HepG2 (cell line): ENCODE measurements around the gene OSTF1. TPM values are rescaled to one million over a fixed set of nuclear protein-coding genes. Genes with fewer than 3 reads are reported as not detected.

ENCODE experiments used
- ATAC-seq: fragments of 200-7000 bp; cut with Tn5 transposase; 3 replicates; pipeline ENCODE4 v1.9.1; 2020; ENCODE audit warnings: mild to moderate bottlenecking, moderate library complexity
- BruUV-seq: library from RNA; stranded (reverse); fragments of 400-500 nt; replicated peaks from 2 replicates; lab custom pipeline; 2021; lab: Mats Ljungman, UMichigan
- CTCF ChIA-PET: fragments of 300-600 bp; formaldehyde crosslinking; extraction: SDS; loops from one replicate; lab custom pipeline; 2021; ENCODE audit warnings: low total read pairs, inconsistent platforms, low intra/inter-chr PET ratio; lab: Yijun Ruan, JAX
- POLR2A ChIA-PET: fragments of 350-600 bp; sonication (Branson Sonifier 250); formaldehyde crosslinking; loops from one replicate; lab custom pipeline; 2020; ENCODE audit warnings: antibody characterized with exemption, inconsistent platforms; lab: Yijun Ruan, JAX
- DNase-seq: peaks from one replicate; pipeline ENCODE4 v3.0.0-alpha.2; 2015; ENCODE audit warnings: low spot score
- FAIRE-seq: peaks from 3 replicates; lab custom pipeline; 2011; peaks lifted over from hg19 to GRCh38; lab: Jason Lieb, UNC
- H2AFZ ChIP-seq: one replicate; pipeline ENCODE4 v1.6.1; 2011; ENCODE audit warnings: low read length, inconsistent platforms
- H3K27ac ChIP-seq: fragments of 300-600 bp; 3 replicates; pipeline ENCODE4 v1.8.0; 2011; ENCODE audit warnings: mixed run types, mild to moderate bottlenecking, mixed read lengths, low read length, inconsistent platforms; ENCODE audit not compliant: insufficient read depth; ENCODE audit errors: extremely low read length
- H3K27me3 ChIP-seq, 2 experiments: fragments of 200-600 bp in 1 of 2; 2 replicates in 1 of 2; 3 replicates in 1 of 2; pipeline versions ENCODE4 v1.6.0 to v1.8.0; 2011; ENCODE audit warnings: low read length in 2 of 2, mild to moderate bottlenecking in 2 of 2, moderate library complexity in 2 of 2, inconsistent platforms in 1 of 2; ENCODE audit not compliant: insufficient read depth in 2 of 2, control insufficient read depth in 1 of 2
- H3K36me3 ChIP-seq, 2 experiments: fragments of 200-600 bp in 1 of 2; replicated peaks in 1 of 2; 2 replicates in 1 of 2; 3 replicates in 1 of 2; pipeline versions ENCODE4 v1.5.1 to v1.8.0; 2011; ENCODE audit warnings: low read length in 2 of 2, inconsistent platforms in 1 of 2; ENCODE audit not compliant: insufficient read depth in 2 of 2, control insufficient read depth in 1 of 2
- H3K4me1 ChIP-seq: 2 replicates; pipeline ENCODE4 v1.5.1; 2012; ENCODE audit warnings: low read length, inconsistent platforms; ENCODE audit not compliant: insufficient read depth
- H3K4me2 ChIP-seq: 2 replicates; pipeline ENCODE4 v1.6.0; 2011; ENCODE audit warnings: low read depth, low read length, inconsistent platforms
- H3K4me3 ChIP-seq, 3 experiments: fragments of 200-600 bp in 1 of 3; sonication (generic), shearing (Covaris generic) in 1 of 3; replicated peaks in 1 of 3; 2 replicates each; pipeline ENCODE4 v1.5.1; 2011 to 2016; ENCODE audit warnings: low read length in 3 of 3, inconsistent platforms in 2 of 3, low read depth in 2 of 3, mild to moderate bottlenecking in 2 of 3, control low read depth in 1 of 3, mixed read lengths in 1 of 3; ENCODE audit not compliant: insufficient read depth in 1 of 3
- H3K79me2 ChIP-seq: one replicate; pipeline ENCODE4 v1.6.1; 2011; ENCODE audit warnings: low read length, inconsistent platforms; ENCODE audit not compliant: insufficient read depth
- H3K9ac ChIP-seq: 2 replicates; pipeline ENCODE4 v1.6.0; 2011; ENCODE audit warnings: mild to moderate bottlenecking, low read depth, low read length, inconsistent platforms; ENCODE audit not compliant: insufficient read depth
- H3K9me3 ChIP-seq: 2 replicates; pipeline ENCODE4 v1.5.1; 2012; ENCODE audit warnings: mild to moderate bottlenecking, low read length
- H4K20me1 ChIP-seq: 2 replicates; pipeline ENCODE4 v1.6.0; 2011; ENCODE audit warnings: inconsistent platforms, mild to moderate bottlenecking, low read length, moderate library complexity; ENCODE audit not compliant: insufficient read depth
- AHDC1 ChIP-seq: sonication (generic); formaldehyde crosslinking; IDR thresholded peaks from 2 replicates; pipeline ENCODE4 v1.5.1; 2020; ENCODE audit warnings: mild to moderate bottlenecking, missing genetic modification reagents, borderline replicate concordance
- ELF3 ChIP-seq: IDR thresholded peaks from 2 replicates; pipeline ENCODE4 v1.6.1; 2016; ENCODE audit warnings: missing genetic modification reagents, missing compliant biosample characterization
- NFRKB ChIP-seq: fragments of 450-650 bp; IDR thresholded peaks from 2 replicates; pipeline ENCODE4 v1.6.1; 2017
- PRDM10 ChIP-seq: sonication (generic); formaldehyde crosslinking; IDR thresholded peaks from 2 replicates; pipeline ENCODE4 v1.4.0; 2020; ENCODE audit warnings: low read depth, missing genetic modification reagents
- RXRB ChIP-seq: IDR thresholded peaks from 2 replicates; pipeline ENCODE4 v1.6.1; 2016; ENCODE audit warnings: borderline replicate concordance, missing genetic modification reagents, missing compliant biosample characterization
- ZNF749 ChIP-seq: sonication (generic); formaldehyde crosslinking; IDR thresholded peaks from 2 replicates; pipeline ENCODE4 v1.8.0; 2022; ENCODE audit warnings: mild to moderate bottlenecking, missing genetic modification reagents, moderate library complexity, borderline replicate concordance
- WGBS: methylation state at CpG from one replicate; pipeline ENCODE4 v1.1.6; 2017; ENCODE audit warnings: low lambda C conversion rate; 5-methylcytosine and 5-hydroxymethylcytosine counted together
- in situ Hi-C: cut with HindIII; loops from 2 replicates; pipeline ENCODE4 v1.10.0; 2017; ENCODE audit warnings: low pct_unique_long_range_greater_than_20kb; ENCODE audit not compliant: extremely low pct_ligation_motif_present
- intact Hi-C: fragments of 100-400 bp; cut with micrococcal nuclease; formaldehyde crosslinking; loops from one replicate; pipeline ENCODE4 v1.10.0; 2022; ENCODE audit not compliant: unreplicated experiment
- polyA plus RNA-seq, 8 experiments: library from polyadenylated mRNA; depleted of rRNA in 3 of 8; stranded (reverse) in 7 of 8; unstranded in 1 of 8; fragments of >200 nt; fragmentation: Illumina TruSeq in 4 of 8; extraction: Trizol in 4 of 8; gene quantifications; 2 replicates each; pipeline versions ENCODE4 v1.2.1 to v1.2.3, GENCODE V29; 2011 to 2016; ENCODE audit warnings: low read depth in 4 of 8, missing spikeins in 1 of 8, mixed read lengths in 1 of 8; ENCODE audit not compliant: insufficient read depth in 1 of 8
- total RNA-seq, 5 experiments: library from RNA; depleted of rRNA; stranded (reverse); fragments of >200 nt; fragmentation: Illumina TruSeq; extraction: Trizol; gene quantifications; 2 replicates each; pipeline ENCODE4 v1.2.3, GENCODE V29; 2016; ENCODE audit warnings: low read depth in 1 of 5
- TF ChIP-seq, protein P1 (sequence below): IDR thresholded peaks from 2 replicates; pipeline ENCODE4 v1.6.1; 2018; ENCODE audit warnings: missing genetic modification reagents, mild to moderate bottlenecking, missing compliant biosample characterization

Gene OSTF1
- total and polyA plus RNA-seq, 2 of the 13 experiments (the other 11 are each of a cell fraction or from before 2014, with no cell fraction given) = 16.8 to 39.0 TPM

DNA sequence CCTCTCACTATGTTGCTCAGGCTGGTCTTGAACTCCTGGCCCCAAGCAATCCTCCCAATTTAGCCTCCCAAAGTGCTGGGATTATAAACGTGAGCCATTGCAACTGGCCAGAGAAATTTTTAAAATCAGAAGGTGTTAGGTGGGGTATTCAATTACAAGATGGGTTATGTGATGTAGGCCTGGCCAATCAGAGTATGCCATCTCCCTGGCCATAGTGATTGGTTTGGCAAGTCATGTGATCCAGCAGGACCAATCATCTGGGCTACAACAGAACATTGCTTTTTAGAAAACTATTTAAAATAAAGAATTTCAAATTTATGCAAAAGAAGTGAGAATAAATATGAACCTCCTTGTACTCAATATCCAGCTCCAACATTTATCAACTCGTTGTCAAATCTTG is 22.8 kb upstream of the OSTF1 start (continued):
- TF ChIP-seq AHDC1 (CRISPR knock-in tag) (no peak), ZNF749 (CRISPR knock-in tag) (no peak)
- TF ChIP-seq, all 625 proteins: peak for 0

GRCh38 chr9:75067894-75068293 is 20.4 kb upstream of the OSTF1 start:
- 83% methylated on average over 4 of the region's 4 CpGs for WGBS
- no peaks in the 10 kb centered on the region for H3K27me3 ChIP-seq
- in situ Hi-C loops = no loop called here
- H3K9ac ChIP-seq = no peak overlapping the region
- no peak overlapping the region for H3K4me3 ChIP-seq
- TF ChIP-seq RXRB (CRISPR knock-in tag) (no peak), PRDM10 (CRISPR knock-in tag) (no peak), NFRKB (no peak), ELF3 (CRISPR knock-in tag) (no peak)
- TF ChIP-seq, protein P1, sequence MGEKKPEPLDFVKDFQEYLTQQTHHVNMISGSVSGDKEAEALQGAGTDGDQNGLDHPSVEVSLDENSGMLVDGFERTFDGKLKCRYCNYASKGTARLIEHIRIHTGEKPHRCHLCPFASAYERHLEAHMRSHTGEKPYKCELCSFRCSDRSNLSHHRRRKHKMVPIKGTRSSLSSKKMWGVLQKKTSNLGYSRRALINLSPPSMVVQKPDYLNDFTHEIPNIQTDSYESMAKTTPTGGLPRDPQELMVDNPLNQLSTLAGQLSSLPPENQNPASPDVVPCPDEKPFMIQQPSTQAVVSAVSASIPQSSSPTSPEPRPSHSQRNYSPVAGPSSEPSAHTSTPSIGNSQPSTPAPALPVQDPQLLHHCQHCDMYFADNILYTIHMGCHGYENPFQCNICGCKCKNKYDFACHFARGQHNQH = no peak
- TF ChIP-seq, all 625 proteins: peak for 0
- ChIA-PET POLR2A (no interaction called here), CTCF (no interaction called here)
- Histone ChIP-seq H3K4me2 (no peak overlapping the region), H3K27ac (no peak overlapping the region), H4K20me1 (no peaks in the 10 kb centered on the region), H3K9me3 (no peaks in the 10 kb centered on the region), H3K4me1 (no peaks in the 10 kb centered on the region), H3K36me3 (no peaks in the 10 kb centered on the region), H2AFZ (no peak overlapping the region), H3K79me2 (no peaks in the 10 kb centered on the region)
- intact Hi-C loops = no loop called here
- FAIRE-seq (no peak), ATAC-seq (no peak), DNase-seq (no peak)
- no TSS peak for BruUV-seq
